ENCODE results near the gene VAMP5.
A peak's percentile ranks its signal among the peaks of the same experiment; 100 is the strongest.
"Not testable (repeated sequence)": the region's sequence is repeated elsewhere in the genome, so short reads cannot be mapped to it uniquely, and the experiment has no call there.

The VAMP5 gene

GRCh38 chr2:85601771-85602475 is 17.7 kb downstream of the VAMP5 start:
- DNase-seq = no peak

DNA sequence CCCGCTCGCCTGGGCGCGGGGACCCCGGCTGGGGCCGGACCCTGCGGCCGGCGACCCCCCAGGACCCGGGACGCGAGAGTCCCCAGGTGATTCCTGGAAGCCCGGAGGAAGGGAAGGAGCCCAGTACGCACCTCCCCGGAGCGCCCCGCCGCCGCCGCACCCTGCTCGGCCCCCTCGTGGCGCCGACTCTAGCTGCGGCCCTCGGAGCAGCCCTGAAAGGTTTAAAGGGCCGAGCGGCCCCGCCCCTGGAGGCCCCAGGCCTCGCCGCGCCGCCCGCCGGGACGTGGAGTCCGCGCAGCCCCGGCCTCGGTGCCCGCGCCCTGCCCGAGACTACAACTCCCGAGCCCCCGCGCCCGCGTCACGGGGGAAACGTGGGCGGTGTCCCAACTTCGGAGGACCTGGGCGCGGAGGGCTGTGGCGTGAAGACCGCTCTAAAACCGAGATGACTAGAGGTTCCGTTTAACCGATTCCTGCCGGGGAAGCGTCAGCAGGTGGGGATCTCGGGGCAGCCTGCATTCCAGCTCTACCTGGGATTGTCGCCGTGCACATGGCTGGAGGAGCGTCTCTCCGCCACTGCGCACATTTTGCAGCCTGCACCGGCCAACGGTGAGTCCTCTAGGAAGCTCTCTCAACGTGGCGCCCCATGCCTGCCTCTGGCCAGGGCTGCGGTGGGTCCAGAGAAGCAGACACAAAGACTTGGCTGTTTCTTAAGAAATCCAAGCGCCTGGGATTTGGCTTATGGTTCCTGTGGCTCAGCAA is 18.4 kb downstream of the VAMP5 start, which contains the start of gene TMEM150A:
Gene TMEM150A, minus strand, starts transcription at position 223 of the 759 bp plus-strand sequence. CDS start 750 bp downstream, outside the sequence.
- no peak for DNase-seq

DNA sequence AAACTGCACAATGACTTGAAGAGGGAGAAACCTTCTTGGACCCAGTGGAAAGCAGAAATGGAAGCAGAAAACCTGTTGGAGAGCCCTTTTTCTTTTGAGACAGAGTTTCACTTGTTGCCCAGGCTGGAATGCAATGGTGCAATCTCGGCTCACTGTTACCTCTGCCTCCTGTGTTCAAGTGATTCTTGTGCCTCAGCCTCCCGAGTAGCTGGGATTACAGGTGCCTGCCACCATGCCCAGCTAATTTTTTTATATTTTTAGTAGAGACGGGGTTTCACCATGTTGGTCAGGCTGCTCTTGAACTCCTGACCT is 19.9 kb downstream of the VAMP5 start:
- DNase-seq = not testable (repeated sequence)

DNA sequence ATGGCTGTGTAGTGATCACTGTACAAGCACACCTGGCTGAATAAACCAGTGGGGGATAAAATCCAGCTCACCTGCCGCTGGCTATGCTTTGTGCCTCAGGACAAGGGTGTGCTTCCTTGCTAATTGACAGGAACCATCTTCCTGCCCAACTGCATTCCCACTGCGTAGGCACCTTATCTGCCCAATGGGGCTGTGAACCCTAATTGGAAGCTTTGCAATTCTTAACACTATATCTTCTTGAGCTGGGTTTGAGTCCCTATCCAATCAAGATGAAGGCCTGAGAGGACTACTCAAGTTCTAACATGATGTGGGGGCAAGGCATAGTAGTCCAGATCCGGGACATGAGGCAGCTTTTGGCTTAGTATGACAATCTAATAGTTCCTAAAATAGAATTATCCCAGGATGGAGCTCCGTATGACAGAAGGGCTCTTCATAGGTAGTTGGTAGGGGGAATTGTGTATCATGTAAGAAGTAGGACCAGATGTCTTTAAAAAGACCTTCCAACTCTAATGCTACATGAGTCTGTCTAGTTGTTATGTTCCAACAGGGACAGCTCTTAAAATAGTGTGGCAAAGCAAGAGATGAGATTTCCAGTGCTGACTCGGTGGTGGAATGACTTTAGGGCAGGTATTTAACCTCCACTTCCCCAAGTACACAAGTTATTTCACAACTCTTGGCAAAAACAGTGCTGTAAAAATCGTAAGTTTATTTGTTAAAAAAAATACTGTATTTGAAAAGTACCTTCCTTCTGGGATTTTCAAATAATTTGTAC is 20.5 kb downstream of the VAMP5 start:
- no peak for DNase-seq

DNA sequence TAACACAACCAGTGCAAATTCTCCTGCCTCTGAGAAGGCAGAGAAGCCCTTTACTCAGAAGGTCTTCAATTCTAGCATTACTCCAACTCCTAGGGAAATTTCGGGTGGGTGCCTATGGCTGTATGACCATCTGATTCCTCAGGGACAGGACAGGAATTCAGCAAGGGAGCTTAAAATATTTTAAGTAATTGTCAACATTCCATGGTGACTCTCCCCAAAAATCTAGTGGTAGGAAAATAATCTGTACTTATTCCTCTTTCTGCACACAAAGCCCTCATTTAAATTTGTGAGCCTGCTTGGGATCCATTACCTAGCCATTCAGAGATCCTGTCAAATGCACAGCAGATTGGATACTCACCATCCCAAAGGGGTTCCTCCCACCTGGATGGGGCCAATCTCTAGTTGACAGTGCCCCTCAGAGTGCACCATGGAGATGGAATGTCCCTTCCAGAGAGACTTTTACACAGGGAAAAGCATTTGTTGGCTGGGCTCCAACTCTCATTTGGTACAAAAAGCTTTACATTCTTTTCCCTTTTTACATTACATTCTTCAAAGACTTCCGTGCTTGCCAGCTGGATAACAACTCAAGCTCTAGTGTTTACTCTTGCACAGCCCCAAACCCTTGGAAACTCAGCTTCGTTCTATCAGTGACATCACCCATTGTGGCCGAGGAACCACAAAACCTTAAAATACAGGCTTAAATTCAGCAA is 21.3 kb downstream of the VAMP5 start:
- DNase-seq = no peak

DNA sequence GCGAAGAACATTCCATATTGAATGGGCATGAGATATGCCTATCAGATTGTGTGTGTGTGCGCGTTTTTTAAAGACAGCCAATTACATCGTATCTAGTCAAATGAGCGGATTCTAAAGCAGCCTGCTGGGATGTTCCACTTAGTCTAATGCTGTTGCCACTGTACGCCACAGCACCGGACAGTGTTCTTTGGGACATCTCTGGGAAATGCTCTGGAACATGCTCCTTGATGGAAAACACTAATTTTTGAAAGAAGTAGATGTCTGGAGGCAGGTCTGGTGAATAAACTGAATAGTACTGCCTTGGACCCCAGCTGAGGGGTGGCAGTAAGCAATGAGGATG is 21.9 kb downstream of the VAMP5 start:
- DNase-seq = no peak

DNA sequence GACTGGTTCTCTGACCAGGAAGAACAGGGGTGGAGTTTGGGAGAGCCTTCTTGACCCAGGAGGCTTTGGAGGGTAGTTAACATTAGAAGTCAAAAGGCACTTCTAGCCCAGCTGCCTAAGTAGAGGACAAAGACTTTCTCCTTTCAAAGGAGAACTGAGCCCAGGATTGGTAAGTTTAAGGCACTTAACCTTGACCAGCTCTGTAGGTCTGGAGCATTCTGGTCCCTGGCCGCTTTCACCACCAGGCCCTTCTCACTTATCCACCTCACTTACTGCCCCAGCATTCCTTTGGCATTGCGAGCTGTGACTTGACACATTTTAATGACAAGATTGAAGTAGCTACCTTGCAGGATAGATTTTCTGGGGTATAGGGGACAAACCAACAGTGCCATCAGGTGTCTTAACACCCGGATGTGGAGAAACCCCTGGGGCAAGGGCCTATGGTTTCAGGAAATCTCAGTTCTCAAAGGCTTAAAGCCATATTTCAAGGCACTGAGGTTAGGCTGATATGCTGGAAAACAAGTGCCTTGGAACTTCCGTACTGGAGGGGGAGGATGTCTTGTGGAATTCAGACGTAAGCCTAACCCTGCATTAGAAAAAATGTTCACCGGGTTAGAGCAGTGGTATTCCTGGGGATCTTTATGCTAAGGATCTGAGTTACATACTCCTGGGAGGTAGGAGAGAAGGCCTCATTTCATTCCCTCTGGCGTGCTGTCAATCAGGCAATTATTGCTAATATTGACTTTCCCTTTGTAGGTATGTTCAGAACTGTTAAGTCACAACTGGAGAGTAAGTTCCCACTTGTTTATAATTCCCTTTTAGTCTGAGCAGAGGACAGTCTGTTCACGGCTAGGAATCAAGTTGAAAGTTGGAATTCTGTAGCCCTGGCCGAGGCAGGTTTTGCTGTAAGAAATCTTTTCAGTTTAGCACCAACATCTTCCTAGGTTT is 23.3 kb downstream of the VAMP5 start:
- DNase-seq = no peak

- DNase-seq = no peak
These were observed 27.0 kb downstream of the VAMP5 start for GRCh38 chr2:85611217-85611704.

DNA sequence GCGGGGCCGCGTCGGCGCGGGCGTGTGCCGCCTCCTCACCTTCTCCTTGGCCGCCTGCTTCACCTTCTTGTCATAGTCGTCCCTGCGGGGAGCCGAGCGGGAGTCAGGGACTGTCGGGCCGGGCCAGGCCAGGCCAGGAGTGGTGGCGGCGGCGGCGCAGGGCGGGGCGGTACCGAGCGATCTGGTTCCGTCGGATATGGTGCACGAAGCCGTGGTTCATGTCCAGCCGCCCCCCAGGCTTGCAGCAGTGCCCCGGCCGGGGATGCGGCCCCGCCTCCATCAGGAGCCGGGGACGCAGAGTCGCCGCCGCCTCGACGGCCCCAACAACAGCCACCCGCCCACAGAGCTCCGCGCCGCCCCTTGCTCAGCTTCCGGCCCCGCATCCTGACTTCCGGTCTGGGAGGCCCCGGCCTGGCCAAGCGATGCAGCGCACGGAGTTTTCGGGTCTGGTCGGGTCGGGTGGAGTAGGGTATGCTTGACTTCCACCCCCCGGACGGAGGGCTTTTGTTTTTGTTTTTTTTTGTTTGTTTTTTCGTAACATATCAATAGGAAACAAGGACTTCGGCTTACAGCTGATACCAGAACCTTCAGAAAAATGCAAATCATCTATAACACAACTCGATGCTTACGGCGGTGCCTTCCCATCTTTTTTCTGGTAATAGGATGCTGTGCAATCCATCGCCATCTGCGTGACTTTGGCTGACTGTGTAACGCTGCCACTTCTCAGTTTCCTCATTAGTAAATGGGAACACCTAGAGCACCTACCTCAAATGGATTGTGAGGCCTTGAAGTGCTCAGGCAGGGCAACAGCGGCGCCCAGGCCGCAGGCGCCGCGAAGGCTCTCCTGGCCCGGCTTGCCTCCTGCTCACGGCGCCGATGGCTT is 27.7 kb downstream of the VAMP5 start, which contains the start of gene C2orf68:
Gene C2orf68, minus strand, starts transcription at position 362 of the 883 bp plus-strand sequence. Its CDS starts 82 bp downstream, at position 280.
- DNase-seq = peak; percentile 16

- no peak for DNase-seq
These were observed 29.7 kb downstream of the VAMP5 start for GRCh38 chr2:85613717-85614515.

DNA sequence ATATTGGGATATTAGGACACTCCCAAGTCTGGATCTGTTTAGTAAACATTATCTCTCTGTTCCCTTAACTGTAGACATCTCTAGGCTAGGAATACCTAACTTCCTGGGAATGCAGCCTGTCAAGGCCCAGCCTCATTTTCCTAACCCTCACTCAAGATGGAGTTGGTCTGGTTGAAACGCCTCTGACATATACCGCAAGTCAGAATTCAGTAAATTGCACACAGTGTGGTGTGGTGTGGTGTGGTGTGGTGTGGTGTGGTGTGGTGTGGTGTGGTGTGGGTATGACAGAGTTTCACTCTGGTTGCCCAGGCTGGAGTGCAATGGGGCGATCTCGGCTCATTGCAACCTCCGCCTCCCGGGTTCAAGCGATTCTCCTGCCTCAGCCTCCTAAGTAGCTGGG is 30.5 kb downstream of the VAMP5 start:
- DNase-seq = not testable (repeated sequence)

DNA sequence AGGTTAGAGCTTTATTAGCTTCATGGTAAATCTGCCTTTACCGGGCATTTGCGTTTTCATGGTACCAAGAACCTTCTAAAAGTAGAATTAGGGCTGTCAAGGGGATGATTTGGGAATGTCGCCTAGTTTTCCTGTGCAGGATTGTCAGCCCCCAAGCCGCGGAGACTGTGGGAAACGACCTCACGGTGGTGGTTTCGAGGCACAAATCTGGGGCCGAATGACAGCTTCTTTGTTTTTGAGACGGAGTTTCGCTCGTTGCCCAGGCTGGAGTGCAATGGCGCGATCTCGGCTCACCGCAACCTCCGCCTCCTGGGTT is 31.1 kb downstream of the VAMP5 start:
- DNase-seq = no peak

DNA sequence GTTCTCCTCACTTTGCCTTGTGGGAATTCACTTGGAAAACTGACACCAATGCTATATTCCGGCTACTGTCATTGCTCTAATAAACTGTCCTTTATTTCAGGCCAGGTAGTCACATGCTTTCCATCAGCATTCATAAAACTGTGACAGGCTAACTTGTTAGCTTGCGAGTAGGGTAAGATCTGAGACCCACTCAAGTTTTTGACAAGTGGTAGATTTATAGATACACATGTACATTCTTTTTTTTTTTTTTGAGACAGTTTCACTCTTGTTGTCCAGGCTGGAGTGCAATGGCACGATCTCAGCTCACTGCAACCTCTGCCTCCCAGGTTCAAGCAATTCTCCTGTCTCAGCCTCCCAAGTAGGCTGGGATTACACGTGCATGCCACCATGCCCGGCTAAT is 33.5 kb downstream of the VAMP5 start:
- not testable (repeated sequence) for DNase-seq

DNA sequence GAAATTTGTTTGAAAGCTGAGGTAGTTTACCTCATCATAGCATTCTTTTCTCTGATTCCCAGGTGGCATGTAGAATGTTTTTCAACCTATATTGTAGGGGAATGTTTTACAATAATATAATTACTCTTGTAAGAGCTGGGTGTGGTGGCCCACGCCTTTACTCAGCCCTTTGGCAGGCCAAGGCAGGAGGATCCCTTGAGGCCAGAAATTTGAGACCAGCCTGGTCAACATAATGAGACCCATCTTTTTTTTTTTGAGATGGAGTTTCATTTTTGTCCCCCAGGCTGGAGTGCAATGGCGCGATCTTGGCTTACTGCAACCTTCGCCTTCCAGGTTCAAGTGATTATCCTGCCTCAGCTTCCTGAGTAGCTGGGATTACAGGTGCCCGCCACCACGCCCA is 35.4 kb downstream of the VAMP5 start:
- DNase-seq = no peak

DNA sequence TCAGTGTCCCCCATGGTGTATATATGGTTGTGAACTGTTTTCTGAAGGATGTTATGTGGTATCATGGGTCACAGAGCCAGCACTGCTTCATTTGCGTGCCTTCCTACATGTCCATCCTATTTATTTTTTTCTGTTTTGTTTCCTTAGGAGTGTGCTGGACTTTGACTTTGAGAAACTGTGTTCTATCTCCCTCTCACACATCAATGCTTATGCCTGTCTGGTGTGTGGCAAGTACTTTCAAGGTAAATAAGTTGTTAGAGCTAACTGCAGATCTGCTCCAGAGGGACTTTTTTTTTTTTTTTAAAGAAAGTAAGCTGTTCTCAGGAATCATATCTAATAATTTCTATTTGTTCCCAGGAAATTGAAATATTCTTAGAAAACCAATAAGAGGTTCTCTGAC is 37.1 kb downstream of the VAMP5 start:
- no peak for DNase-seq

DNA sequence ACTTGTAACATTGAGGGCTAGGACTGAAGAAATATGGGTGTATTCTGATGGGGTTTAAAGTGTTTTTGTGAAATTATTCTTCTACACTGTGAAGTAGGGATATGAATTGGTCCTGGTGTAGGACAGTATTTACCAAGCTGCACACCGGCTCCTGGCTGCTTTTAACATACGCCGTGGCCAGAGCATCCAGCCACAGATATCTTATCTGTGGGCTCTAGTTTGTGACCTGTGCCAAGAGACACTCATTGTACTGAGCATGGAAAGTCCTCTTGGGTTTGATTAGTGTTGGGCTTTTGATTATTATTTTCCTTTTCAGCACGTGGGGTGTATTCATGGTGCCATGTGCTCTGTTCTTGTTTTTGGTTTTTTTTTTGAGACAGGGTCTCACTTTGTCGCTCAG is 39.8 kb downstream of the VAMP5 start:
- no peak for DNase-seq

GRCh38 chr2:85628658-85629057 is 44.4 kb downstream of the VAMP5 start:
- no peak for DNase-seq

DNA sequence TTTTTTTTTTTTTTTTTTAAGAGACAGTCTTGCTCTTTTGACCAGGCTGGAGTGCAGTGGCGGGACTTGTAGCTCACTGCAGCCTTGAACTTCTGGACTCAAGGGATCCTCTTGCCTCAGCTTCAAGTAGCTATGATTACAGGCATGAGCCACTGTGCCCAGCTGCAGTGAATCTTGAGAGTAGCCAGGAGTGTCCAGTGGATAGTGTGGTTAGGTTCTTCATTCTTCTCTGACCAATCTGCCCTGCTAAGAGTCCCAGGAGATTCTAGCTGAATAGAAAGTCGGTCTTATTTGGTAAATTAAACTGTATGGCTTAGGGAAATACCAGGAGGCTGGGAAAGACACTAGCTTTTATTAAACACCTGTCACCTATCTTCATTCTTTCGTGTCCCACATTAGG is 47.1 kb downstream of the VAMP5 start:
- no peak for DNase-seq

- DNase-seq = no peak
These were observed 50.8 kb downstream of the VAMP5 start for GRCh38 chr2:85635011-85635410.

- no peak for DNase-seq
These were observed 51.4 kb downstream of the VAMP5 start for GRCh38 chr2:85635636-85636035.
